ENCODE results near the gene CLDN8. TPM values are rescaled to one million over a fixed set of nuclear protein-coding genes. Genes with fewer than 3 reads are reported as not detected.

CLDN8 gene
- total and polyA plus RNA-seq, 9 donors: 0.10 to 2.2 TPM; not detected in 7

DNA sequence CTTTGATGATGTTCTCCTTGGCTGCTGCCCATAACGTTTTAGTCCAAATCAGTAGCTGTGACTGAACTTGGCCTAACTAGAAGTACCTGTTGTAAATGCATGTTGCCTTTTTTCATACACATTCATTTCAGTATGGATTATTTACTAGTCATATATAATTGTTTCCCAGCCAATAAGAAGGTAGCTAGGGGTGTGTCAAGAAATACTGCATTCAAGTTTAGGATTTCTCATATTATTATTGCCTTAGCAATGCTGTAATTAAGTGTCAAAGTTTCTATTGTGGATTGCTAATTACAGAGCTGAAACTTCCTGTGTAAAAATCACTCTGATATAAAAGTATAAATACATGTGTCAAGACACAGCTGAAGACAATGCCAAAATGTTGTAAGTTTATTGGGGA lies 49.2 kb downstream of the CLDN8 start, which contains the start of gene CLDN17:
Gene CLDN17 (minus strand): TSS at position 101 of the 400 bp plus-strand sequence. CDS start 188 bp downstream, outside the sequence.
- H3K4me1 ChIP-seq (ENCODE audit: insufficient read depth): no peaks in the 10 kb centered on the region
- no peak within 1 kb of the TSS for H3K4me3 ChIP-seq
- WGBS, 3 donors: 61 to 73% (median 66%) methylated on average over 1 of the region's 1 CpG
- no peaks in the 10 kb centered on the region for H3K27me3 ChIP-seq
- no peaks in the 10 kb centered on the region for H3K36me3 ChIP-seq
- intact Hi-C loops (cut with DNase I): no loop called here
- H3K27ac ChIP-seq: no peak within 1 kb of the TSS
- no peak for DNase-seq
- no peaks in the 10 kb centered on the region for H3K9me3 ChIP-seq
- TF ChIP-seq, protein P1, sequence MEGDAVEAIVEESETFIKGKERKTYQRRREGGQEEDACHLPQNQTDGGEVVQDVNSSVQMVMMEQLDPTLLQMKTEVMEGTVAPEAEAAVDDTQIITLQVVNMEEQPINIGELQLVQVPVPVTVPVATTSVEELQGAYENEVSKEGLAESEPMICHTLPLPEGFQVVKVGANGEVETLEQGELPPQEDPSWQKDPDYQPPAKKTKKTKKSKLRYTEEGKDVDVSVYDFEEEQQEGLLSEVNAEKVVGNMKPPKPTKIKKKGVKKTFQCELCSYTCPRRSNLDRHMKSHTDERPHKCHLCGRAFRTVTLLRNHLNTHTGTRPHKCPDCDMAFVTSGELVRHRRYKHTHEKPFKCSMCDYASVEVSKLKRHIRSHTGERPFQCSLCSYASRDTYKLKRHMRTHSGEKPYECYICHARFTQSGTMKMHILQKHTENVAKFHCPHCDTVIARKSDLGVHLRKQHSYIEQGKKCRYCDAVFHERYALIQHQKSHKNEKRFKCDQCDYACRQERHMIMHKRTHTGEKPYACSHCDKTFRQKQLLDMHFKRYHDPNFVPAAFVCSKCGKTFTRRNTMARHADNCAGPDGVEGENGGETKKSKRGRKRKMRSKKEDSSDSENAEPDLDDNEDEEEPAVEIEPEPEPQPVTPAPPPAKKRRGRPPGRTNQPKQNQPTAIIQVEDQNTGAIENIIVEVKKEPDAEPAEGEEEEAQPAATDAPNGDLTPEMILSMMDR (IDR thresholded peaks at IDR 0.05): no peak
- TF ChIP-seq EP300 (IDR thresholded peaks at IDR 0.05) (no peak), POLR2A (IDR thresholded peaks at IDR 0.05) (no peak)

DNA sequence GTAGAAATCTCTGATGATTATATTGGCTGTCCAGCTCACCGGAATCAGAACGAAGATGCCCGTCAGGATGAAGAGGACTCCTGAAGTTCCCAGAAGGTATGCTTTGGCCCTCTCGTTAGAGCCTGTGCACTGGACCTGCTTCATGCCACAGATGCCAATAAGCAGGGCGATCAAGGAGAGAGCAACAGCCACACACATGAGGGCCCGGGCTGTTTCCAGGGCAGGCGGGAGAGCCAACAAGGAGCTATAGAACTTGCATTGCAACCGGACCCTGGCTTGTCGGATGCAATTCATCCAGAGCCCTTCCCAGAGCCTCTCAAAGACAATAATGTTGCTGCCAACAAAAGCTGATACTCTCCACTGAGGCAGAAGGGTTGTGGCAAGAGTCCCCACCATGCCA lies 49.7 kb downstream of the CLDN8 start:
- TF ChIP-seq EP300 (IDR thresholded peaks at IDR 0.05) (no peak), POLR2A (IDR thresholded peaks at IDR 0.05) (no peak)
- TF ChIP-seq, protein P1 (IDR thresholded peaks at IDR 0.05): no peak
- DNase-seq: no peak
- intact Hi-C loops (cut with DNase I): no loop called here
- H3K9me3 ChIP-seq: no peaks in the 10 kb centered on the region
- no peaks in the 10 kb centered on the region for H3K36me3 ChIP-seq
- 91 to 95% (median 94%) methylated on average over 9 of the region's 9 CpGs for WGBS, 3 donors
- H3K4me3 ChIP-seq: no peak overlapping the region
- no peaks in the 10 kb centered on the region for H3K27me3 ChIP-seq
- H3K27ac ChIP-seq: no peak overlapping the region
- no peaks in the 10 kb centered on the region for H3K4me1 ChIP-seq (ENCODE audit: insufficient read depth)

DNA sequence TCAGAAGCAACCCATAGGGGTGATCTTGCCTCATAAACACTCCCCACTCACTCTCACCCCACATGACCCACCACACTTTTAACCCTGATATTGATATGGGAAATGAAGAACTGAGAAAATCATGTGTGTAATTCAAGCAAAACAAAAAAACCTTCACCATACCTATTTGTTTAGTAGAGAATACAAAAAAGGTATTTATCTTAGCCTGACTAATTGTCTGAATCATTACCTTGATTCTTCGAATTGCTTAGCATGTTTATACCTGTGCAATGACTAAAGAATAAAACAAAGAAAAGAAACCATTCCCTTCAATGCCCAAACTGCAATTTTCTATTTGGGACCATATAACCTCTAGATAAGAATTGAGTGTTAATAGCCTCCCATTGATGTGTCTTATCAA lies 51.1 kb downstream of the CLDN8 start:
- TF ChIP-seq EP300 (IDR thresholded peaks at IDR 0.05) (no peak), POLR2A (IDR thresholded peaks at IDR 0.05) (no peak)
- TF ChIP-seq, protein P1 (IDR thresholded peaks at IDR 0.05): no peak
- no peaks in the 10 kb centered on the region for H3K36me3 ChIP-seq
- H3K4me3 ChIP-seq: no peak overlapping the region
- H3K27ac ChIP-seq: no peak overlapping the region
- WGBS, 3 donors: 81 to 94% (median 88%) methylated on average over 1 of the region's 1 CpG
- intact Hi-C loops (cut with DNase I): no loop called here
- DNase-seq: no peak
- H3K4me1 ChIP-seq (ENCODE audit: insufficient read depth): no peaks in the 10 kb centered on the region
- H3K9me3 ChIP-seq: no peaks in the 10 kb centered on the region
- no peaks in the 10 kb centered on the region for H3K27me3 ChIP-seq

Other genes with a start within 250 kb of the CLDN8 start
- not detected for gene CLDN17, start 49.3 kb downstream of the CLDN8 start, total RNA-seq
- gene CLDN17, start 49.3 kb downstream of the CLDN8 start, polyA plus RNA-seq: not detected
- not detected for gene KRTAP24-1, start 66.9 kb upstream of the CLDN8 start, total RNA-seq
- not detected for gene KRTAP24-1, start 66.9 kb upstream of the CLDN8 start, polyA plus RNA-seq
- gene KRTAP25-1, start 73.4 kb upstream of the CLDN8 start, total RNA-seq: not detected
- gene KRTAP25-1, start 73.4 kb upstream of the CLDN8 start, polyA plus RNA-seq: not detected
- not detected for gene KRTAP26-1, start 104.2 kb upstream of the CLDN8 start, total RNA-seq
- not detected for gene KRTAP26-1, start 104.2 kb upstream of the CLDN8 start, polyA plus RNA-seq
- gene KRTAP27-1, start 121.6 kb upstream of the CLDN8 start, total RNA-seq: not detected
- not detected for gene KRTAP27-1, start 121.6 kb upstream of the CLDN8 start, polyA plus RNA-seq
- not detected for gene KRTAP23-1, start 132.5 kb upstream of the CLDN8 start, total RNA-seq
- gene KRTAP23-1, start 132.5 kb upstream of the CLDN8 start, polyA plus RNA-seq: not detected
- not detected for gene KRTAP13-2, start 156.2 kb upstream of the CLDN8 start, total RNA-seq
- not detected for gene KRTAP13-2, start 156.2 kb upstream of the CLDN8 start, polyA plus RNA-seq
- gene KRTAP13-1, start 179.9 kb upstream of the CLDN8 start, total RNA-seq: not detected
- not detected for gene KRTAP13-1, start 179.9 kb upstream of the CLDN8 start, polyA plus RNA-seq
- gene KRTAP13-3, start 209.8 kb upstream of the CLDN8 start, total RNA-seq: not detected
- not detected for gene KRTAP13-3, start 209.8 kb upstream of the CLDN8 start, polyA plus RNA-seq
- gene KRTAP13-4, start 214.1 kb upstream of the CLDN8 start, total RNA-seq: not detected
- not detected for gene KRTAP13-4, start 214.1 kb upstream of the CLDN8 start, polyA plus RNA-seq
- not detected for gene KRTAP15-1, start 224.2 kb upstream of the CLDN8 start, total RNA-seq
- gene KRTAP15-1, start 224.2 kb upstream of the CLDN8 start, polyA plus RNA-seq: not detected